HCT116 (cell line): ENCODE data around the gene AXDND1.

Experiments used
- CEBPB ChIP-seq: IDR thresholded peaks from 2 replicates; pipeline ENCODE4 v1.6.1; 2012; ENCODE audit warnings: low read depth
- ELF1 ChIP-seq: IDR thresholded peaks from 2 replicates; pipeline ENCODE4 v1.6.1; 2012; ENCODE audit warnings: low read depth, borderline replicate concordance
- POLR2A ChIP-seq: IDR thresholded peaks from 2 replicates; pipeline ENCODE4 v1.7.0; 2011; ENCODE audit warnings: borderline replicate concordance; ENCODE audit not compliant: insufficient read depth, insufficient read length; ENCODE audit errors: extremely low read depth
- TF ChIP-seq, protein P1 (sequence below): IDR thresholded peaks from 2 replicates; pipeline ENCODE4 v1.6.1; 2012

DNA sequence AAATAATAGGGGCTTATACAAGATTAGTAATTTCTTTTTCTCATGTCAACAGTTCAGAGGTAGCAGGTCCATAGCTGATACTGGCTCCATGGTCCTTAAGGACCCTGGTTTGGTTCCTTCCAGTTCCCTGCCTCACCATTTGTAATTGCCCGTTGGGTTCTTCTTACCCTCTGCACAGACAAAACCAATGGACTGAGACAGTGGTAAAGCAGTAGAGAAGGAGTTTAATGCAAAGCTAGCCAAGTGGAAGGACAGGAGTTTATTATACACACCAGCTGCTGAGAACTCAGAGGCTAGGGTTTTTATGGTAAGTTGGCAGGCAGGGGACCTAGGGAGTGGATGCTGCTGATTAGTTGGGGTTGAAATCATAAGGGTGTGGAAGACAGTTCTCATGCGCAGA lies 35.9 kb upstream of the AXDND1 start:
- TF ChIP-seq POLR2A: no peak
- TF ChIP-seq, protein P1, sequence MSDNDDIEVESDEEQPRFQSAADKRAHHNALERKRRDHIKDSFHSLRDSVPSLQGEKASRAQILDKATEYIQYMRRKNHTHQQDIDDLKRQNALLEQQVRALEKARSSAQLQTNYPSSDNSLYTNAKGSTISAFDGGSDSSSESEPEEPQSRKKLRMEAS: no peak
- no peak for TF ChIP-seq CEBPB
- no peak for TF ChIP-seq ELF1
